ENCODE data around the gene AXDND1.

Gene AXDND1

DNA sequence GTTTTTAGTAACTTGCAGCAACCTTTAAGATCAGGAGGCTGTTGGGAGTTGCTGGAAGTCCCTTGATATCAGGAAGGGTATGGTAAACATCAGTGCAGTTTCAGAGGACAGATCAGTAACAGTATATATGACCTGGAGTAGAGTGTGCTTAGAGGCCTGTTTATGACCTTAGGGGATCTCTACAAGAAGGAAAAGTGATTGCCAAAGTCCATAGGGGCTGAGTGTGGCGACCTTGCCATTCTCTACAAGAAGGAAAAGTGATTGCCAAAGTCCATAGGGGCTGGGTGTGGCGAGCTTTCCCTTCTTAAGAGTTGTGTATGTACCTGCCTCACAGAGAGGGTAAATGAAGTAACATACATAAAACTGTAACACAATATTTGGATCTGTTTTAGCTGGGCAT lies 28.5 kb upstream of the AXDND1 start:
- H3K36me3 ChIP-seq (ENCODE audit: control insufficient read depth, insufficient read depth, low read length): no peaks in the 10 kb centered on the region
- H3K18ac ChIP-seq (ENCODE audit: low read length): no peak overlapping the region
- H3K79me1 ChIP-seq (ENCODE audit: low read length): no peaks in the 10 kb centered on the region
- no peak overlapping the region for H2AK5ac ChIP-seq (ENCODE audit: low read length)
- no peak overlapping the region for H2BK5ac ChIP-seq (ENCODE audit: low read length)
- no peak overlapping the region for H2BK120ac ChIP-seq (ENCODE audit: low read depth, low read length)
- H3K4me1 ChIP-seq (ENCODE audit: control insufficient read depth, low read depth, low read length): no peaks in the 10 kb centered on the region
- no peak overlapping the region for H3K56ac ChIP-seq (ENCODE audit: low read length)
- H4K8ac ChIP-seq (ENCODE audit: low read depth, low read length): no peak overlapping the region
- H3K4me2 ChIP-seq (ENCODE audit: low read length): no peak overlapping the region
- no CpG with 5 or more reads among the region's 2 CpGs for WGBS (ENCODE audit: extremely low coverage, insufficient coverage, low lambda C conversion rate)
- no peak overlapping the region for H3K23ac ChIP-seq (ENCODE audit: low read length)
- no peak for DNase-seq
- H3K9ac ChIP-seq (ENCODE audit: low read length): no peak overlapping the region
- H3K4me3 ChIP-seq (ENCODE audit: low read length): no peak overlapping the region
- no peak overlapping the region for H4K5ac ChIP-seq (ENCODE audit: low read length)
- H3K27me3 ChIP-seq (ENCODE audit: insufficient read depth, low read length, poor library complexity): no peaks in the 10 kb centered on the region
- H3K27ac ChIP-seq (ENCODE audit: low read depth, low read length): no peak overlapping the region
- H2BK15ac ChIP-seq (replicated peaks; ENCODE audit: low read depth): no peak overlapping the region
- no peaks in the 10 kb centered on the region for H3K79me2 ChIP-seq (ENCODE audit: control insufficient read depth, insufficient read depth, low read length)
- H3K4ac ChIP-seq (ENCODE audit: low read depth, low read length): no peak overlapping the region

- H3K9ac ChIP-seq (ENCODE audit: low read length): no peak overlapping the region
- H3K36me3 ChIP-seq (ENCODE audit: control insufficient read depth, insufficient read depth, low read length): no peaks in the 10 kb centered on the region
- no peaks in the 10 kb centered on the region for H3K27me3 ChIP-seq (ENCODE audit: insufficient read depth, low read length, poor library complexity)
- no peak overlapping the region for H3K18ac ChIP-seq (ENCODE audit: low read length)
- H3K4me2 ChIP-seq (ENCODE audit: low read length): no peak overlapping the region
- DNase-seq: no peak
- H3K79me2 ChIP-seq (ENCODE audit: control insufficient read depth, insufficient read depth, low read length): no peaks in the 10 kb centered on the region
- H3K4ac ChIP-seq (ENCODE audit: low read depth, low read length): no peak overlapping the region
- H4K5ac ChIP-seq (ENCODE audit: low read length): no peak overlapping the region
- H4K8ac ChIP-seq (ENCODE audit: low read depth, low read length): no peak overlapping the region
- no peaks in the 10 kb centered on the region for H3K4me1 ChIP-seq (ENCODE audit: control insufficient read depth, low read depth, low read length)
- H3K23ac ChIP-seq (ENCODE audit: low read length): no peak overlapping the region
- no peaks in the 10 kb centered on the region for H3K79me1 ChIP-seq (ENCODE audit: low read length)
- no peak overlapping the region for H2AK5ac ChIP-seq (ENCODE audit: low read length)
- H3K27ac ChIP-seq (ENCODE audit: low read depth, low read length): no peak overlapping the region
- H3K4me3 ChIP-seq (ENCODE audit: low read length): no peak overlapping the region
- no peak overlapping the region for H2BK5ac ChIP-seq (ENCODE audit: low read length)
- no peak overlapping the region for H2BK15ac ChIP-seq (replicated peaks; ENCODE audit: low read depth)
- no peak overlapping the region for H3K56ac ChIP-seq (ENCODE audit: low read length)
- no peak overlapping the region for H2BK120ac ChIP-seq (ENCODE audit: low read depth, low read length)
- no CpG with 5 or more reads among the region's 5 CpGs for WGBS (ENCODE audit: extremely low coverage, insufficient coverage, low lambda C conversion rate)
Observed at GRCh38 chr1:179337942-179338560, 27.7 kb upstream of the AXDND1 start.

DNA sequence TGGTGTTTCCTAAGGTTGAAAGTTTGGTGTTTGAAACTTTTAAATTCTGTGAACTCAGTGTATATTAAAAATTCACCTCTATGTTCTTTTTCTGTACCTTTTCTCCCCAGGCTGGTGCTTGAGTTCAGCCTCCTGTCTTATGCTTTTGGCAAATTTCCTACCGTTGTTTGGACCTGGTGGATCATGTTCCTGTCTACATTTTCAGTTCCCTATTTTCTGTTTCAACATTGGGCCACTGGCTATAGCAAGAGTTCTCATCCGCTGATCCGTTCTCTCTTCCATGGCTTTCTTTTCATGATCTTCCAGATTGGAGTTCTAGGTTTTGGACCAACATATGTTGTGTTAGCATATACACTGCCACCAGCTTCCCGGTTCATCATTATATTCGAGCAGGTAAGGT lies 24.9 kb upstream of the AXDND1 start:
- Histone ChIP-seq H3K27me3 (ENCODE audit: insufficient read depth, low read length, poor library complexity) (no peaks in the 10 kb centered on the region), H3K23ac (ENCODE audit: low read length) (no peak overlapping the region), H3K18ac (ENCODE audit: low read length) (no peak overlapping the region), H3K4ac (ENCODE audit: low read depth, low read length) (no peak overlapping the region), H4K5ac (ENCODE audit: low read length) (no peak overlapping the region), H3K79me2 (ENCODE audit: control insufficient read depth, insufficient read depth, low read length) (no peaks in the 10 kb centered on the region), H3K36me3 (ENCODE audit: control insufficient read depth, insufficient read depth, low read length) (no peaks in the 10 kb centered on the region), H3K56ac (ENCODE audit: low read length) (no peak overlapping the region), H3K4me2 (ENCODE audit: low read length) (no peak overlapping the region), H4K8ac (ENCODE audit: low read depth, low read length) (no peak overlapping the region), H3K79me1 (ENCODE audit: low read length) (no peaks in the 10 kb centered on the region), H2BK15ac (replicated peaks; ENCODE audit: low read depth) (no peak overlapping the region), H3K9ac (ENCODE audit: low read length) (no peak overlapping the region), H3K27ac (ENCODE audit: low read depth, low read length) (no peak overlapping the region), H2BK120ac (ENCODE audit: low read depth, low read length) (no peak overlapping the region), H3K4me3 (ENCODE audit: low read length) (no peak overlapping the region), H2AK5ac (ENCODE audit: low read length) (no peak overlapping the region), H2BK5ac (ENCODE audit: low read length) (no peak overlapping the region), H3K4me1 (ENCODE audit: control insufficient read depth, low read depth, low read length) (no peaks in the 10 kb centered on the region)
- DNase-seq: no peak
- WGBS (ENCODE audit: extremely low coverage, insufficient coverage, low lambda C conversion rate): no CpG with 5 or more reads among the region's 5 CpGs

DNA sequence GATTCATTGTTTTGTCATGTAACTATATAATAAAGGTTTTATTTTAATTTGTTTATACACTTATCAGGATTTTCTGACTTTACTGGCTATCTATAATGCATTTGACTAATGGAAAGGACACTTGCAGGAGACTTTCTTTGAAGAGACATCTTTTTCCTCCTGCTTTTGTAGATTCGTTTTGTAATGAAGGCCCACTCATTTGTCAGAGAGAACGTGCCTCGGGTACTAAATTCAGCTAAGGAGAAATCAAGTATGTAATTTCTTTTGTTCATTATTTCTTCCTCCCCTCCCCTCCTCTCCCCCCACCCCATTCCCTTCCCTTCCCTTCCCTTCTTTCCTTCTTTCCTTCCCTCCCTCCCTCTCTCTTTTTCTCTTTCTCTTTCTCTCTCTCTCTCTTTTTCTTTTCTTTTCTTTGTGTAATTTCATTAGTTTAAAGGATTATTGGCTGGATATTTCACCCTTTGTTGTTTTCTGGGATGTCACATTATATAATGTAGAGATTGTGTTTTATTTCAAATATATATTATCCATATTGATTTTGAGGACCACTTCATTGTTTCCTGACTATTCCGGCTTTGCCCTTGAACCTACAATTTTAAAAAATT lies 23.7 kb upstream of the AXDND1 start:
- Histone ChIP-seq H3K4ac (ENCODE audit: low read depth, low read length) (no peak overlapping the region), H3K4me2 (ENCODE audit: low read length) (no peak overlapping the region), H2BK15ac (replicated peaks; ENCODE audit: low read depth) (no peak overlapping the region), H2BK120ac (ENCODE audit: low read depth, low read length) (no peak overlapping the region), H2BK5ac (ENCODE audit: low read length) (no peak overlapping the region), H3K9ac (ENCODE audit: low read length) (no peak overlapping the region), H3K4me3 (ENCODE audit: low read length) (no peak overlapping the region), H2AK5ac (ENCODE audit: low read length) (no peak overlapping the region), H3K4me1 (ENCODE audit: control insufficient read depth, low read depth, low read length) (no peaks in the 10 kb centered on the region), H3K27me3 (ENCODE audit: insufficient read depth, low read length, poor library complexity) (no peaks in the 10 kb centered on the region), H4K5ac (ENCODE audit: low read length) (no peak overlapping the region), H3K79me1 (ENCODE audit: low read length) (no peaks in the 10 kb centered on the region), H3K27ac (ENCODE audit: low read depth, low read length) (no peak overlapping the region), H3K18ac (ENCODE audit: low read length) (no peak overlapping the region), H3K36me3 (ENCODE audit: control insufficient read depth, insufficient read depth, low read length) (no peaks in the 10 kb centered on the region), H3K56ac (ENCODE audit: low read length) (no peak overlapping the region), H4K8ac (ENCODE audit: low read depth, low read length) (no peak overlapping the region), H3K23ac (ENCODE audit: low read length) (no peak overlapping the region), H3K79me2 (ENCODE audit: control insufficient read depth, insufficient read depth, low read length) (no peaks in the 10 kb centered on the region)
- no CpG with 5 or more reads among the region's 4 CpGs for WGBS (ENCODE audit: extremely low coverage, insufficient coverage, low lambda C conversion rate)
- no peak for DNase-seq

GRCh38 chr1:179342740-179343404 lies 22.9 kb upstream of the AXDND1 start:
- Histone ChIP-seq H3K79me1 (ENCODE audit: low read length) (no peaks in the 10 kb centered on the region), H2AK5ac (ENCODE audit: low read length) (no peak overlapping the region), H3K4ac (ENCODE audit: low read depth, low read length) (no peak overlapping the region), H3K9ac (ENCODE audit: low read length) (no peak overlapping the region), H4K8ac (ENCODE audit: low read depth, low read length) (no peak overlapping the region), H4K5ac (ENCODE audit: low read length) (no peak overlapping the region), H3K4me1 (ENCODE audit: control insufficient read depth, low read depth, low read length) (no peaks in the 10 kb centered on the region), H2BK5ac (ENCODE audit: low read length) (no peak overlapping the region), H3K4me3 (ENCODE audit: low read length) (no peak overlapping the region), H2BK120ac (ENCODE audit: low read depth, low read length) (no peak overlapping the region), H3K27ac (ENCODE audit: low read depth, low read length) (no peak overlapping the region), H3K79me2 (ENCODE audit: control insufficient read depth, insufficient read depth, low read length) (no peaks in the 10 kb centered on the region), H3K23ac (ENCODE audit: low read length) (no peak overlapping the region), H3K36me3 (ENCODE audit: control insufficient read depth, insufficient read depth, low read length) (no peaks in the 10 kb centered on the region), H3K18ac (ENCODE audit: low read length) (no peak overlapping the region), H3K56ac (ENCODE audit: low read length) (no peak overlapping the region), H3K27me3 (ENCODE audit: insufficient read depth, low read length, poor library complexity) (no peaks in the 10 kb centered on the region), H3K4me2 (ENCODE audit: low read length) (no peak overlapping the region), H2BK15ac (replicated peaks; ENCODE audit: low read depth) (no peak overlapping the region)
- no CpG with 5 or more reads among the region's 4 CpGs for WGBS (ENCODE audit: extremely low coverage, insufficient coverage, low lambda C conversion rate)
- DNase-seq: no peak

Measured in mesendoderm (in vitro differentiated cells).